Tibial nerve (tissue), 4 donors: ENCODE results near the gene IGFBP6.

Source experiments
- CTCF ChIP-seq, 5 experiments: fragments of 200-600 bp in 3 of 5; fragments of 450-650 bp in 2 of 5; sonication (generic) in 3 of 5; IDR thresholded peaks; one replicate each; pipeline ENCODE4 v1.5.1; 2016 to 2019; ENCODE audit warnings: antibody characterized with exemption in 5 of 5, mild to moderate bottlenecking in 3 of 5, moderate library complexity in 2 of 5
- EP300 ChIP-seq, 2 donors: sonication (generic); formaldehyde crosslinking; IDR thresholded peaks; one replicate each; pipeline ENCODE4 v1.6.1; 2017; ENCODE audit warnings: antibody characterized with exemption in 2 of 2, mild to moderate bottlenecking in 1 of 2
- POLR2A ChIP-seq, 2 donors: fragments of 450-650 bp; IDR thresholded peaks; one replicate each; pipeline ENCODE4 v1.6.1; 2017; ENCODE audit warnings: antibody characterized with exemption in 2 of 2, mild to moderate bottlenecking in 2 of 2, moderate library complexity in 2 of 2

- TF ChIP-seq CTCF (IDR thresholded peaks at IDR 0.05), result no peak
- TF ChIP-seq POLR2A (IDR thresholded peaks at IDR 0.05), result no peak
- peak in 1 of 2 donors; percentile 85 for TF ChIP-seq EP300 (IDR thresholded peaks at IDR 0.05)
Measured at GRCh38 chr12:53069621-53070410, 27.7 kb upstream of the IGFBP6 start.
